SK-N-SH treated with all-trans-retinoic acid at 6 μM for 48 hours (cell line): ENCODE data around the gene CD300LF.

Experiments used
- ARNTL ChIP-seq: fragments of 450-650 bp; formaldehyde crosslinking; IDR thresholded peaks from 2 replicates; pipeline ENCODE4 v1.5.0; 2020; ENCODE audit warnings: low read depth, mild to moderate bottlenecking, moderate library complexity, borderline replicate concordance
- GLIS3 ChIP-seq: fragments of 250-450 bp; sonication (Bioruptor Pico); IDR thresholded peaks from 2 replicates; pipeline ENCODE4 v1.5.0; 2020; ENCODE audit warnings: mild to moderate bottlenecking, moderate library complexity
- ISL1 ChIP-seq: fragments of 250-450 bp; sonication (Bioruptor Pico); IDR thresholded peaks from 2 replicates; pipeline ENCODE4 v2.1.2; 2022; ENCODE audit warnings: mild to moderate bottlenecking, moderate library complexity
- OSR1 ChIP-seq: fragments of 250-450 bp; sonication (Bioruptor Pico); IDR thresholded peaks from 2 replicates; pipeline ENCODE4 v1.8.0; 2022; ENCODE audit warnings: moderate library complexity, mild to moderate bottlenecking, inconsistent platforms
- PPARA ChIP-seq: fragments of 250-450 bp; sonication (Bioruptor Pico); IDR thresholded peaks from 2 replicates; pipeline ENCODE4 v1.5.0; 2020; ENCODE audit warnings: mild to moderate bottlenecking, borderline replicate concordance
- RARB ChIP-seq: fragments of 250-450 bp; sonication (Bioruptor Pico); IDR thresholded peaks from 2 replicates; pipeline ENCODE4 v1.8.0; 2021; ENCODE audit warnings: mild to moderate bottlenecking, moderate library complexity
- ZC3H10 ChIP-seq: fragments of 250-450 bp; sonication (Bioruptor Pico); IDR thresholded peaks from 2 replicates; pipeline ENCODE4 v1.5.1; 2021; ENCODE audit warnings: mild to moderate bottlenecking, moderate library complexity
- ZFP30 ChIP-seq: fragments of 450-650 bp; formaldehyde crosslinking; IDR thresholded peaks from 2 replicates; pipeline ENCODE4 v1.5.0; 2022; ENCODE audit warnings: mild to moderate bottlenecking, moderate library complexity
- ZNF8 ChIP-seq: fragments of 450-650 bp; formaldehyde crosslinking; IDR thresholded peaks from 2 replicates; pipeline ENCODE4 v1.5.0; 2020; ENCODE audit warnings: mild to moderate bottlenecking, moderate library complexity
- TF ChIP-seq, protein P1 (sequence below): fragments of 250-450 bp; sonication (Bioruptor Pico); IDR thresholded peaks from 2 replicates; pipeline ENCODE4 v1.5.1; 2020; ENCODE audit warnings: low read depth, mild to moderate bottlenecking, moderate library complexity
- TF ChIP-seq, protein P2 (sequence below): fragments of 250-450 bp; sonication (Bioruptor Pico); IDR thresholded peaks from 2 replicates; pipeline ENCODE4 v1.8.0; 2020; ENCODE audit warnings: mild to moderate bottlenecking, moderate library complexity, borderline replicate concordance

DNA sequence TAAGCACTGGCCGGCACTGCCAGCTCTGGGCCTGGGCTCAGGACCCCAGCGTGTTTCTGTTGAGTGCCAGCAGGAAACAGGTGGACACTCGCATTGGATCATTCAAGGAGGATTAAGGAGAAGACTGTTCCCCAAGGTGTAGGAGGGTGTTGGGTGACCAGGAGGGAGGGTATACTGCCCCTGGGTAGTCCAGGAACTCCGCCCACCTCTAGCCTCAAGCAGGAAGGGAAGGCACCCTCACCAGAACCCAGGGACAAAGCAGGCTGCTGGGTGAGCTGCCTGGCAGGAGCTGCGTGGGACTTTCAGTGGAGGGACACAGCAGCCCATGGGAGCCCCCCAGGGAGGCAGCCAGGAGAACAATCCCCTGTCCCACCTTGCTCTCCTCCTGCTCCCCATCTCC is 16.6 kb upstream of the CD300LF start:
- TF ChIP-seq ZC3H10 (CRISPR knock-in tag) (no peak), GLIS3 (CRISPR knock-in tag) (no peak), ZFP30 (CRISPR knock-in tag) (no peak), PPARA (CRISPR knock-in tag) (no peak), ZNF8 (CRISPR knock-in tag) (no peak), RARB (CRISPR knock-in tag) (no peak), OSR1 (no peak), ISL1 (CRISPR knock-in tag) (no peak), ARNTL (CRISPR knock-in tag) (no peak)
- TF ChIP-seq, protein P1, sequence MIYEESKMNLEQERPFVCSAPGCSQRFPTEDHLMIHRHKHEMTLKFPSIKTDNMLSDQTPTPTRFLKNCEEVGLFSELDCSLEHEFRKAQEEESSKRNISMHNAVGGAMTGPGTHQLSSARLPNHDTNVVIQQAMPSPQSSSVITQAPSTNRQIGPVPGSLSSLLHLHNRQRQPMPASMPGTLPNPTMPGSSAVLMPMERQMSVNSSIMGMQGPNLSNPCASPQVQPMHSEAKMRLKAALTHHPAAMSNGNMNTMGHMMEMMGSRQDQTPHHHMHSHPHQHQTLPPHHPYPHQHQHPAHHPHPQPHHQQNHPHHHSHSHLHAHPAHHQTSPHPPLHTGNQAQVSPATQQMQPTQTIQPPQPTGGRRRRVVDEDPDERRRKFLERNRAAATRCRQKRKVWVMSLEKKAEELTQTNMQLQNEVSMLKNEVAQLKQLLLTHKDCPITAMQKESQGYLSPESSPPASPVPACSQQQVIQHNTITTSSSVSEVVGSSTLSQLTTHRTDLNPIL (CRISPR knock-in tag) = no peak
- TF ChIP-seq, protein P2, sequence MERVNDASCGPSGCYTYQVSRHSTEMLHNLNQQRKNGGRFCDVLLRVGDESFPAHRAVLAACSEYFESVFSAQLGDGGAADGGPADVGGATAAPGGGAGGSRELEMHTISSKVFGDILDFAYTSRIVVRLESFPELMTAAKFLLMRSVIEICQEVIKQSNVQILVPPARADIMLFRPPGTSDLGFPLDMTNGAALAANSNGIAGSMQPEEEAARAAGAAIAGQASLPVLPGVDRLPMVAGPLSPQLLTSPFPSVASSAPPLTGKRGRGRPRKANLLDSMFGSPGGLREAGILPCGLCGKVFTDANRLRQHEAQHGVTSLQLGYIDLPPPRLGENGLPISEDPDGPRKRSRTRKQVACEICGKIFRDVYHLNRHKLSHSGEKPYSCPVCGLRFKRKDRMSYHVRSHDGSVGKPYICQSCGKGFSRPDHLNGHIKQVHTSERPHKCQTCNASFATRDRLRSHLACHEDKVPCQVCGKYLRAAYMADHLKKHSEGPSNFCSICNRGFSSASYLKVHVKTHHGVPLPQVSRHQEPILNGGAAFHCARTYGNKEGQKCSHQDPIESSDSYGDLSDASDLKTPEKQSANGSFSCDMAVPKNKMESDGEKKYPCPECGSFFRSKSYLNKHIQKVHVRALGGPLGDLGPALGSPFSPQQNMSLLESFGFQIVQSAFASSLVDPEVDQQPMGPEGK = no peak
